M059J (cell line): Measurements from ENCODE around the gene C11orf21. TPM values are rescaled to one million over a fixed set of nuclear protein-coding genes. Genes with fewer than 3 reads are reported as not detected.

Experiments used
- DNase-seq: peaks from one replicate; pipeline ENCODE4 v3.0.0-alpha.2; 2012; ENCODE audit warnings: low read depth
- total RNA-seq: library from RNA; depleted of rRNA; stranded (reverse); fragments of >200 nt; shearing (Covaris generic); gene quantifications from 2 replicates; pipeline ENCODE4 v1.2.3, GENCODE V29; 2014

C11orf21 gene
- total RNA-seq, 1 experiment from 2014 or later, result not detected

DNA sequence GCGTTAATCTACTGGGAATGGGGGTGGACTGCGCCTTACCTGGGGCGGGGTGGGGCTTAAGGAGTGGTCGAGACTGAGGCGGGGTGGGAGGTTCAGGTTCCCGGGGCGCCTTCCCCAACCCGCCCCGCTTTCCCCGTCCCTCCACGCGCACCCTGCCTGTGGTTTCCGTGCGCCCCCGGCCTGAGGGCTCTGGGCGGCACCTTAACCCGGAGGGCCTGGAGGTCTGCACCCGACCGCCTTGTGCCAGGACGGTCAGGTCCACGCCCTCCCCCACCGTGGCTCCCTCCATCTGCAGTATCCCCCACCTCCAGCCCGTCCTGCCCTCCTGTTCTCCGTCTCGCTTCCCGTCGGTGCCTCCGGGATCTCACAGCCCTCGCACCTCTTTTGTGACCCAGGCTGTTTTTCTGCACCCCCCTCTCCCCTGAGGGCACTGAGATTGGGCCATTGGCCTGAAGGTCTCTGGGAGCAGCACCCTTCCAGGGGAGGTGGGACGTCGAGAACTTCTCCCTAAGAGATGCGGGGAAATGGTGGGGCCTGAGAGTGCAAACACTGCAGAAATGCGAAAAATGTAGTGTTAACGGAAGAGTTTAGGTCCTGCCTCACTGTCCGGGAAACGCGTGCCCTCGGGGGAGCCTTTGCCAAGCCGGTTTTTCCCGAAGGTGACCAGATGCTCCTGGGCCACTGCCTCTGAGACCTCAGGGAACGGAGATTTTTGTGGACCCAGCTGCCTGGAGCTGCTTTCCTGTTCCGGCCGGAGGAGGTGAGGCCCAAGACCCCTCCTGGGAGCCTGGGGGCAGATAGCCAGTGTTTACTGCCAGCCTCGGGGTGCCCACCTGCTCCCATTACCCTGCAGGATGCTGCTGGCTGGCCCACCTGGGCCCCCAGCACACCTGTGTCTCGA, 30.1 kb downstream of the C11orf21 start:
- DNase-seq, result no peak

DNA sequence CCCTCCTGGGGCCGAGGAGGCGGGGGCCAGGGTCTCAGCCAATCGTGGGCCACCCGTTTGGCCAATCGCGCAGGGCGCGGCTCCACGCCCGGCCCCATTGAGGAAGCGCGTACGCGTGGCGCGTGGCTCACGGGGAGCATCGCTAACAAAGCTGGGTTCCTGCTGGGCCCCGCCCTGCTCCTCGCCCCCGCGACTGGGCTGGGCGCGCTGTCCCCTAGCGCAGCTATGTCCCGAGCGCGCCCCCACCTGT, 30.7 kb downstream of the C11orf21 start:
- no peak for DNase-seq

DNA sequence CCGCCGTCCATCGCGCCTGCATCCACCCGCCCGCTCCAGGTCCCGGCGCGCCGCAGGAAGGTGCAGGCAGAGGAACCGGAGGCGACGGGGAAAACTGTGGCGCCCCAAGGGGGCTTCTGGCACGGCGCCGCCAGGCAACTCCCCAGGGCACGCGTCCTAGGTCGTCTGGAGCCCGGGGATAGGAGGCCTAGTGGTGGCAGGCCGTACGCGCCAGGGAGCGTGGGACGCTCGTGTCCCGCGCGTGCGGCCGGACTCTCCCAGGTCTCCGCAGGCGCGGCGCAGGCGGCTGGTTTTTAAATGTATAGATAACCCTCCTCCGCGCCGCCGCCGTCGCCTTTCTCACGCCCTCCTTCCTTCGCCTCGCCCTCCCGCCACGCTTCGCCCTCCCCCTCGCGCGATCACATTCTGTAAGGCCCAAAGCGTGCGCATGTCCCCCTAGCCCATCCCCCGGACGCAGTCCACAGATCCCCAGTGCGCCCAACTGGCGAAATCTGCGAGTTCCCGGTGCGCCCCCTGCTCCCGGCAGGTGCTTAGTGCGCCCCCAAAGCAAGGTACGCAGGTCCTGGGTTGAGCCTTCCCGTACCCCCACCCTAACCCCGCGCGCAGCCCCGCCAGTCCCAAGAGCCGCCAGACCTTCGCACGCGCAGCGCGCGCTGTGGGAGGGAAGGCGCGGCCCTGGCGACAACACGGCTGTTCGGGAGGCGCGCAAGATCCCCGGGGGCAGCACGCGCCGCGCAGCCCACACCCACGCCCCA, 31.2 kb downstream of the C11orf21 start, which contains the start of gene ASCL2:
TSS of gene ASCL2 (minus strand) at position 267 of the 755 bp plus-strand sequence. CDS start at position 11, 256 bp downstream.
- no peak for DNase-seq

GRCh38 chr11:2269601-2270321, 32.0 kb downstream of the C11orf21 start:
- no peak for DNase-seq

GRCh38 chr11:2268729-2269600, 32.8 kb downstream of the C11orf21 start:
- no peak for DNase-seq

DNA sequence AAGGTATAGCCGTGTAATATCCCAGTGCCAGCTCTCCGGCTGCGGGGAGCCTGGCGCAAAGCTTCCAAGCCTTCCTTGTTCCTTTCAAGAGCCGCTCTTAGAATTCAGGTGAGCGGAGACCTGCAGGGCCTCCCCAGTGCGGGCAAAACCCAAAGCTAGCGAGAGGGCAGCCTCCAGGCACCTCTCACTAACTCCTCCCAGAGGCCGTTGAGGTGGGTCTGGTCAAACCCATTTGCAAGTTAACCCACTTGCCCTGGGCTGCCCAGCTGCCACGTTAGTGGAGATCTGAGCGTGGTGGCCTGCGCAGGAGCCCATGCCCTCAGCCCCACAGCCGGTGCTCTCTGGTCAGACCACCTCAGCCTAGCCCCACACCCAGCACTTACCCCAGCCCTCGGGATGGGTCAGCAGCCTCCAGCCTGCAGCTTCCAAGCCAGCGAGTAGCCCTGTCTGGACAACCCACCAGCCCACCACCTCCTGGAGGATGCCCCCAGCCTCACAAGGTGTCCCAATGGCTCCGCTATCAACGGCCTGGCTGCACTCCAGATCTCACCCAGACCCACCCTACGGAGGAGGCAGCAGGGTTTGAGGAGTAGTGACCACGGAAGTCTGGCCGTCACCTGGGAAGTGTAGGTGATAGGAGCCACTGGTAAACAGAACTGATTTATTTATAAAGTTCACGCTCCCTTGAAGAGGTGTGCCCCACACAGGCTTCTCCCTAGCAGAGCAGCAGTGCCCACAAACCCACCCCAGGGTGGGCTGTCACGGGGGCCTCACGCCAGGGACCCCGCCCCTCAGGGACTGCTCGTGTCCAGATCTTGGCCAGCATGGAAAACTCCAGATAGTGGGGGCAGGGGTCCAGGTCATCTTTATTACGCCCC, 33.6 kb downstream of the C11orf21 start:
- DNase-seq, result no peak

GRCh38 chr11:2267306-2267850, 34.3 kb downstream of the C11orf21 start:
- DNase-seq, result no peak

DNA sequence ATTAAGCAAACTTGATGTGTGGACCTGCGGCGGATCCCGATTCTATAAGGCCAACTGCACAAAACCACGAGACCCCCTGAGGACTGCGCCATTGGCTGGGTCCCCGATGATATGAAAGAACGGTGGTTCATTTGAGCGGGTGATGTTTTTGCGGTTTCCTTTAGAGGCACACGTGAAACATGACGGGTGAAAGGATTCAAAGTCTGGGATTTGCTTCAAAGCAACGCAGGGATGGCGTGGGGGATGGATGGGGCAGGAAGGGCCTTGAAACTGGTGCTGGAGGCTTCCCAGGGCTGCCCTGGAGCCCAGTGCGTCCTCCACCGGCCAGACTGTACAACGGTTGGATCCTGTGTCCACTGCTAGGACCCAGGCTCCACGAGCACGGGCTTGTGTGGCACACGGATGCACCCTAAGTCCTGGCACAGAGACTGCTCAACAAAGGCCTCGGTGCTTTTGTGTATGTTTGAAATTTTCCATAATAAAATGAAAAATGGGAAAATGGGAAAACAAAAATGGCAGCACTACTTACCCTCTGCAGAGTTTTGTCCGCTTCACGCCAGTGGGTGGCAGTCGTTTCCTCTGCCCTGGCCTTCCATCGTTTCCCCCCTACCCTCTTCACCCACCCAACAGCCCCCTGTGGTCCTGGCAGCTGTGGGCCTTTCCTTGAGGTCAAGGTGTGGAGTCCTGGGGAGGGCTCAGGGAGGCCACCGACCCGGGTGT, 35.0 kb downstream of the C11orf21 start:
- DNase-seq, result no peak

- DNase-seq, result no peak
These were observed 35.7 kb downstream of the C11orf21 start for GRCh38 chr11:2265854-2266585.

DNA sequence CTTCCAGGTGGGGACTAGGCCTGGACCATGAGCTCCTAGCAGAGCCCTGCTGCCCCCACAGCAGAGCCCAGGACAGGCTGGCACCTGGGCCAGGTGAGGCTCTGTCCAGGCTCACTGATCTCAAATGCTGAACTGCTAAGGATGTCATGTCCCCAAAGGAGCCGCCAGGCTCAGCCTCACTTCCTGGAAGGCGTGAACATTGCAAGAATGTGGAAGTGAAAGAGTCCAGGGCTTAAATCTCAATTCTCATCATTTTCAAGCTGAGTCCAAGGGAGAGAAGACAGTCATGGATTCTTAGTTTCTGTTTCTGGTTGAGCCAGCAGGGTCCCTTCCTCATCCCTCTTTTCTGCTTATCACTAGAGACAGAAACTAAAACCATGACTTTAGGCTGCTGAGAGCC, 36.3 kb downstream of the C11orf21 start:
- no peak for DNase-seq

DNA sequence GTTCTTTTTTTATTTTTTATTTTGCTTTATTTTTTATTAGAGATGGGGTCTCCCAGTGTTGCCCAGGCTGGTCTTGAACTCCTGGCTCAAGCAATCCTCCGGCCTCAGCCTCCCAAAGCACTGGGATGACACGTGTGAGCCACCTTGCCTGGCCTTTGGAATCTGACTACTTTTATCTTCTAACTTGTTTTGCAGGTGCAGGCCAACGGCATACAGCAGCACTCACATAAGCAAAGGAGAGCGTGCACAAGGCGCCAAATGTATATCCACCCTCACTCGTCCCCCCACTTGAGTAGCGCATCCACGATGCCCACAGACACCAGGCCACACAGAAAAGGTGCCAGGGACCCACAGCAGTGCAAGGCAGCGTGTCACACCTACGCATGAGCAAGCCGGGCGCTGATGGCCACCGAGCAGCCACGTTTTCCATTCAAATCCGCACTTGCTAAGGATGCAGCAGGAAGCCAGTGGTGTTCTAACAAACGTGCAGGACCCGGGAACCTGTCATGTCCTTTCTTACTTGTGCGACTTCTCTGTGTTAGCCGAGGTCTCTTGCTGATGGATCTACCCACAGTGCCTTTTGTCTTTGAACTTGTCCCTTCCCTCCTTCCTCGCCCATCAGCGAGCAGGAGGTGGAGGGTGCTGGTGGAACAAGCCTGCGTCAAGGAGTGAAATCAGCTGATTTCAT, 37.2 kb downstream of the C11orf21 start:
- no peak for DNase-seq

GRCh38 chr11:2263724-2264360, 37.9 kb downstream of the C11orf21 start:
- no peak for DNase-seq

GRCh38 chr11:2263071-2263565, 38.6 kb downstream of the C11orf21 start:
- DNase-seq, result no peak

DNA sequence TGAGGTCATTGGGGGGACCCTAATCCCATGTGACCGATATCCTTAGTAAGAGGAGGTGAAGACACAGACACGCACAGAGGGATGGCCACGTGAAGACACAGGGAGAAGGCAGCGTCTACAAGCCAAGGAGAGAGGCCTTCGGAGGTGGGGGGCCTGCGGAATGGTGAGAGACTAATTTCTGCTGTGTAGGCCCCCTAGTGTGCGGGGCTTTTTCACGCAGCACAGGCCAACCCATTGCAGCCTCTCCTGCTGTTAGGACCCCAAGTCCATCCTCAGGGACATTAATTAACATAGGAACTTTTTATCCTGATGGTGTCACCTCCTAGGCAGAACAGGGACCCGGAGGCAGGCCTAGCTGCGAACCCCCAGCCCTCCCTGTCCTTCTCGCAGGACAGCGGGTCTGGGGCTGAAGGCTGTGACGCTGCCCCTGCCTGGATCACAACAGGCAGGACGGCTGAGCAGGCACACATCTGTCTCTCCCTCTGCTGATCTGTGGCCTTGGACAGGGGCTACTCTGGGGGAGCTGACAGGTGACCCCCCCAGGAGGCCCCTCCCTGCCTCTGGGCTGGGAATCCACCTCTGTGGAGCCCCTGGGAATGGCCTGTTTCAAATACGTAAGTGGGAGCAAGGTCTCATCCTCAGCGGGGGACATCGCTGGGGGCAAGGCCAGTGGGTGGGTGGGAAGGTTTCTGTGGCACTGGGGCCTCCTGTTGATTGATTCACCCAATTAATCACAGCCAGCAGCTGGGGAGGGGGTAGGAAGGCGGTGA, 39.2 kb downstream of the C11orf21 start:
- DNase-seq, result no peak

- no peak for DNase-seq
These were observed 40.1 kb downstream of the C11orf21 start for GRCh38 chr11:2261436-2262230.
